Suprapubic skin (tissue), 4 donors: Measurements from ENCODE around the gene CAPN5. TPM values are rescaled to one million over a fixed set of nuclear protein-coding genes. Genes with fewer than 3 reads are reported as not detected.

Experiments
- DNase-seq, 2 donors: peaks; one replicate each; pipeline ENCODE4 v3.0.0-alpha.2; 2019; ENCODE audit warnings: low spot score in 2 of 2
- H3K27ac ChIP-seq: fragments of 200-600 bp; sonication (generic); one replicate; pipeline ENCODE4 v1.5.1; 2019
- H3K27me3 ChIP-seq: fragments of 200-600 bp; sonication (generic); one replicate; pipeline ENCODE4 v1.5.1; 2019
- H3K36me3 ChIP-seq: fragments of 200-600 bp; sonication (generic); one replicate; pipeline ENCODE4 v1.5.1; 2019
- H3K4me1 ChIP-seq: fragments of 200-600 bp; sonication (generic); one replicate; pipeline ENCODE4 v1.5.1; 2019
- H3K4me3 ChIP-seq: fragments of 200-600 bp; sonication (generic); one replicate; pipeline ENCODE4 v1.5.1; 2019; ENCODE audit warnings: mild to moderate bottlenecking
- H3K9me3 ChIP-seq: fragments of 200-600 bp; sonication (generic); one replicate; pipeline ENCODE4 v1.5.1; 2019
- CTCF ChIP-seq, 2 donors: fragments of 200-600 bp in 1 of 2; fragments of 450-650 bp in 1 of 2; sonication (generic) in 1 of 2; IDR thresholded peaks; one replicate each; pipeline ENCODE4 v1.5.1; 2016 to 2019; ENCODE audit warnings: antibody characterized with exemption in 2 of 2, mild to moderate bottlenecking in 1 of 2, moderate library complexity in 1 of 2
- EP300 ChIP-seq: sonication (generic); formaldehyde crosslinking; IDR thresholded peaks from one replicate; pipeline ENCODE4 v1.6.1; 2017; ENCODE audit warnings: antibody characterized with exemption
- POLR2A ChIP-seq, 2 donors: fragments of 450-650 bp; IDR thresholded peaks; one replicate each; pipeline ENCODE4 v1.6.1; 2017; ENCODE audit warnings: antibody characterized with exemption in 2 of 2, mild to moderate bottlenecking in 2 of 2, moderate library complexity in 2 of 2
- POLR2AphosphoS5 ChIP-seq, 3 donors: sonication (generic); formaldehyde crosslinking; IDR thresholded peaks; one replicate each; pipeline ENCODE4 v1.6.1; 2017; ENCODE audit warnings: antibody characterized with exemption in 3 of 3
- WGBS: methylation state at CpG from one replicate; pipeline ENCODE4 v1.1.5; 2018; 5-methylcytosine and 5-hydroxymethylcytosine counted together
- total RNA-seq, 4 donors: library from RNA; depleted of rRNA; stranded (reverse); fragments of >200 nt; gene quantifications; one replicate each; pipeline ENCODE4 v1.1.0, GENCODE V29; 2016

The CAPN5 gene
- total RNA-seq, 4 donors from 2014 or later, result 0.87 to 2.0 (median 1.1) TPM

- no peak for TF ChIP-seq POLR2A (IDR thresholded peaks at IDR 0.05)
Observed at GRCh38 chr11:77141475-77141874, 74.7 kb downstream of the CAPN5 start.

DNA sequence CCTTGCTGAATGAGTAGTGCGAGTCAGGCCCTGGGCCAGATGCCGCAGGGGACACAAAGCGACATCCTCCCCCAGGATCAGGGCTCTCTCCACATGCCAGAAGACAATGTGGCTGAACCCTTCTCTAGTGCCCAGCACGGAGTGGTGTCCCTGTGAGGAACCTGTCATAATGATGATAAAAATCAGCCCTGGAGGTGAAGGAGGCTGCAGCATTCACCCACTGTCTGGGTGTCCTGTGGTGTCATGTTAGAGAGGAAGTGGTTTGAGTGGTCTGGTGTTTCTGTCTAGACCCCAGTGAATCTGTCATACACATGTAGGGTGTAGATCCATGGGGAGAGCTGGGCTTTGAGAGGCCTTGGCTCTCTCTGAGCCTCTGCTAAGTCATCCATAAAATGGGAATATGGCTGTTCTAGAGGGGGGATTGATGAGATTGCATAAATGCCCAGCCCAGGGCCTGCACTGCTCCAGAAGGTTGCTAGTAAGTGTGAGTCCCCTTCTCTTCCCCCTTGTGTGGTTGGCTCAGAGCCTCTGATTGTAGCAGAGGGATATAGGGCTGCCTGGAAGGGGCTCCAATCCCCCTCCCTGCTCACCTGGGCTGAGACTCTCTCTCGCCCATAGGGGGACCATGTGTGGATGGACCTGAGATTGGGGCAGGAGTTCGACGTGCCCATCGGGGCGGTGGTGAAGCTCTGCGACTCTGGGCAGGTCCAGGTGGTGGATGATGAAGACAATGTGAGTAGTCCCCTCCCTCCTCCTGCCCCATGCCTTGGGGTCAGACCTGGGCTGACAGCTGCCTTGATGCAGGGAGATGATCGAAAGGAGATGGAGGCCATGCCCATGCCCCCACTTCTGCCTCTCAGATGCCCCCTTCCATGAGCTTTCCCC is 75.6 kb downstream of the CAPN5 start:
- Histone ChIP-seq H3K27ac (no peak overlapping the region), H3K4me1 (peaks cover 6% of the 10 kb centered on the region), H3K9me3 (no peaks in the 10 kb centered on the region), H3K27me3 (peaks cover 17% of the 10 kb centered on the region), H3K36me3 (no peaks in the 10 kb centered on the region), H3K4me3 (no peak overlapping the region)
- no peak for TF ChIP-seq CTCF (IDR thresholded peaks at IDR 0.05)
- no peak for TF ChIP-seq EP300
- no peak for TF ChIP-seq POLR2AphosphoS5 (IDR thresholded peaks at IDR 0.05)
- no peak for DNase-seq
- 78% methylated on average over 6 of the region's 11 CpGs for WGBS

More at GRCh38 chr11:77141475-77141874, 74.7 kb downstream of the CAPN5 start:
- Histone ChIP-seq H3K9me3 (no peaks in the 10 kb centered on the region), H3K4me3 (no peak overlapping the region), H3K4me1 (peaks cover 6% of the 10 kb centered on the region), H3K36me3 (no peaks in the 10 kb centered on the region), H3K27ac (no peak overlapping the region), H3K27me3 (peaks cover 19% of the 10 kb centered on the region)
- 94% methylated on average over 4 of the region's 4 CpGs for WGBS
- DNase-seq, result no peak

DNA sequence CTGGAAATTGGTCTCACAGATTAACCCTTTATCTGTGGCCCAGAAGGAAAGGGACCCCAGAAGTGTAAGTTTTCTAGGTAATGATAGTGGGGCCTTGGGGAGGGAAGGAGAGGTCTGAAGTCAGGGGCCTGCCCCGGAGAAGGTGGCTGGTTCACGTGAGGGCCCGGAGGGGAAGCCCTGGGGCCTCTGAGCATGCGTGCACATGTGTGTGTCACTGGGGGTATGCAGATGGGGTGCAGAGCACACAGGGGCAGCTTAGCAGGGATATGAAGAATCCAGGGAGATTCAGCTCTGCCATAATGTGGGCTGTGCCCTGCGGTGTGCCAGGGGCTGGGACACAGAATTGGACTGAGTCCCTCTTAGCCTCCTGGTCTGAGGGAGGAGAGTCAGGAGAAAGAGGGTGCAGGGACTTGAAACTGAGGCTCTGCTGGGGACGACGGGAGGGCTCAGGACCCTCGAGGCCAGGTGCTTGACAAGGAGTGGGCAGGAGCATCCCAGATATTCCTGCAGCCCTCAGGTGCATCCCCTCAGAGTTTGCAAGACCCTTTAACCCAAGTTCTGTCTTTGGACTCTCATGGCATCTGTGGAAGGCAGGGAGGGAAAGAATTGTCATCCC is 76.7 kb downstream of the CAPN5 start:
- 78% methylated on average over 8 of the region's 8 CpGs for WGBS
- Histone ChIP-seq H3K9me3 (no peaks in the 10 kb centered on the region), H3K4me1 (peaks cover 7% of the 10 kb centered on the region), H3K27me3 (peaks cover 8% of the 10 kb centered on the region), H3K36me3 (no peaks in the 10 kb centered on the region), H3K27ac (no peak overlapping the region), H3K4me3 (no peak overlapping the region)
- DNase-seq, result no peak
- TF ChIP-seq POLR2A (IDR thresholded peaks at IDR 0.05) (no peak), CTCF (IDR thresholded peaks at IDR 0.05) (no peak), POLR2AphosphoS5 (IDR thresholded peaks at IDR 0.05) (no peak), EP300 (no peak)

DNA sequence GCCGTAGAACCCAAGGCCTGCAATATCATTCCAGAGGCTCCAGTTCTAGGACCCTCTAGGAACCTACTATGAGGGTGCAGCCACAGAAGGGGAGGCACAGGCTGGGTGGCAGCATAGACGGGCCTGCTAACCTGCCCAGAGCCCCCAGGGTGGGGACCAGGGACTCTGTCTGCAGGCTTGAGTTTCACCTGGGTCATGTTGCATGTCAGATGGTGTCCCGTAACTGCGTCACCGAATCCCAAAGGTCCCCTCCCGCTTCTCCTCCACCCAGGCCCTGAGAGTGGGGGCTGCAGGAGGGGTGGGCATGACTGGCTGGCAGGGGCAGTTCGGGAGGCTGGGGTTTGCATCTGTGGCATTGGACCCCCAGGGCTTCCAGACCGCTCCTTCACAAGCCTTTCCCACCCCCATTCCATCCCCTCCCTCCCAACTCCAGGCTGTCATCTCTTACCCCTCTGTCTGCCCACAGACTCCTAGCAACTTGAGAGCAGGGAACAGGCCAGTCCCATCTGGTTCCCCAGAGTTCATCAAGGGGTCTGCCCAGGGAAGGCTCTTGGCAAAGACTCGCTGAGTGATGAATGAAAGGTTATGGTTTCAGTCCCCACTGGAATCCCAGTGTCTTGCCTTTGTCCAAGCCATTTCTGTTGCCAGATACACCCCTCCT is 77.6 kb downstream of the CAPN5 start:
- peaks cover 5% of the 10 kb centered on the region for H3K27me3 ChIP-seq
- no peak overlapping the region for H3K27ac ChIP-seq
- TF ChIP-seq EP300 (no peak), POLR2A (IDR thresholded peaks at IDR 0.05) (no peak), CTCF (IDR thresholded peaks at IDR 0.05) (no peak), POLR2AphosphoS5 (IDR thresholded peaks at IDR 0.05) (no peak)
- peaks cover 7% of the 10 kb centered on the region for H3K4me1 ChIP-seq
- 94% methylated on average over 6 of the region's 9 CpGs for whole genome bisulfite sequencing
- no peaks in the 10 kb centered on the region for H3K9me3 ChIP-seq
- no peak overlapping the region for H3K4me3 ChIP-seq
- no peaks in the 10 kb centered on the region for H3K36me3 ChIP-seq
- DNase-seq, result no peak

DNA sequence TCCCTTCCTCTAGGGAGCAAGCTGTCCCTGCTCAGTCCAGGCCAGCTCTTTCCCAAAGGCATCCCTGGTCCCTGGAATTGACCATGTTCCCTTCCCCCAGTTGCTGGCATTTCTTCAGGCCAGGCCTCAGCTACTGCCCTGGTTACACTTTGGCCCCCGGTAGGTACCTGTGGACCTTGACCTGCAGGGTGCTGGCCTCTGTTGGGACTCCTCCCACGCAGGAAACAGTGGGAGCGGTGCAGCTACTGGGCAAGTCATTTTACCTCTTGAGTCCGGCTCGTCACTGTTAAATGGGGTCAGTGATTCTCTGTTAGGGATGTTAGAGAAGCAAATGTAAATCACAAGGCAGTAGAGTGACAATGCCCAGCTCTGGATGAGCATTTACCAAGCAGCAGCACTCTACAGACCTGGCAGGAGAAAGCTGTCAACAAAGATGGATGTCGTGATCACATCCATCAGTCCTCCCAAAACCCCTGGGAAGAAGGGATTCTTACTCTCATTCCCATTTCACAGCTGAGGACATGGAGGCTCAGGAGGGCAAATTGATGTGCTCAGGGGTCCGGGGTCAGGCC is 78.2 kb downstream of the CAPN5 start:
- WGBS, result 75% methylated on average over 7 of the region's 7 CpGs
- DNase-seq, result no peak
- peaks cover 5% of the 10 kb centered on the region for H3K27me3 ChIP-seq
- no peaks in the 10 kb centered on the region for H3K9me3 ChIP-seq
- H3K4me1 ChIP-seq, result peaks cover 7% of the 10 kb centered on the region
- TF ChIP-seq EP300 (no peak), POLR2AphosphoS5 (IDR thresholded peaks at IDR 0.05) (no peak), POLR2A (IDR thresholded peaks at IDR 0.05) (no peak), CTCF (IDR thresholded peaks at IDR 0.05) (no peak)
- no peak overlapping the region for H3K4me3 ChIP-seq
- no peaks in the 10 kb centered on the region for H3K36me3 ChIP-seq
- no peak overlapping the region for H3K27ac ChIP-seq
